ENCODE measurements around the gene DCDC2C.

The DCDC2C gene

GRCh38 chr2:3727397-3728045 is 24.1 kb downstream of the DCDC2C start:
- no peak for DNase-seq (ENCODE audit: low read depth)
- no peak for TF ChIP-seq CTCF (conservative IDR thresholded peaks at IDR 0.05; ENCODE audit: low read length)
- H3K4me3 ChIP-seq (ENCODE audit: low read length), result no peak overlapping the region

GRCh38 chr2:3728104-3729054 is 25.0 kb downstream of the DCDC2C start:
- DNase-seq (ENCODE audit: low read depth), result peak; percentile 36
- TF ChIP-seq CTCF (conservative IDR thresholded peaks at IDR 0.05; ENCODE audit: low read length), result peak; percentile 54
- H3K4me3 ChIP-seq (ENCODE audit: low read length), result no peak overlapping the region

GRCh38 chr2:3729055-3729448 is 25.7 kb downstream of the DCDC2C start:
- no peak for TF ChIP-seq CTCF (conservative IDR thresholded peaks at IDR 0.05; ENCODE audit: low read length)
- DNase-seq (ENCODE audit: low read depth), result no peak
- H3K4me3 ChIP-seq (ENCODE audit: low read length), result no peak overlapping the region

GRCh38 chr2:3729786-3730185 is 26.4 kb downstream of the DCDC2C start:
- no peak for DNase-seq (ENCODE audit: low read depth)
- no peak for TF ChIP-seq CTCF (conservative IDR thresholded peaks at IDR 0.05; ENCODE audit: low read length)
- no peak overlapping the region for H3K4me3 ChIP-seq (ENCODE audit: low read length)

GRCh38 chr2:3730646-3731045 is 27.3 kb downstream of the DCDC2C start:
- H3K4me3 ChIP-seq (ENCODE audit: low read length), result no peak overlapping the region
- no peak for TF ChIP-seq CTCF (conservative IDR thresholded peaks at IDR 0.05; ENCODE audit: low read length)
- DNase-seq (ENCODE audit: low read depth), result peak; percentile 9

- H3K4me3 ChIP-seq (ENCODE audit: low read length), result no peak overlapping the region
- no peak for DNase-seq (ENCODE audit: low read depth)
- TF ChIP-seq CTCF (conservative IDR thresholded peaks at IDR 0.05; ENCODE audit: low read length), result no peak
These were observed 28.5 kb downstream of the DCDC2C start for GRCh38 chr2:3731829-3732228.

- H3K4me3 ChIP-seq (ENCODE audit: low read length), result no peak overlapping the region
- no peak for DNase-seq (ENCODE audit: low read depth)
These were observed 32.7 kb downstream of the DCDC2C start for GRCh38 chr2:3736112-3736511.

More at GRCh38 chr2:3736112-3736511, 32.7 kb downstream of the DCDC2C start:
- no peak for TF ChIP-seq CTCF (conservative IDR thresholded peaks at IDR 0.05; ENCODE audit: low read length)

All from AG10803 (cell line).